T follicular helper cell (primary cell): ENCODE measurements around the gene CTNNA1.
"Not testable (repeated sequence)": the region's sequence is repeated elsewhere in the genome, so short reads cannot be mapped to it uniquely, and the experiment has no call there.

Source experiments
- DNase-seq: peaks from one replicate; pipeline ENCODE4 v3.0.0-alpha.2; 2020; ENCODE audit warnings: low read depth

CTNNA1 gene

DNA sequence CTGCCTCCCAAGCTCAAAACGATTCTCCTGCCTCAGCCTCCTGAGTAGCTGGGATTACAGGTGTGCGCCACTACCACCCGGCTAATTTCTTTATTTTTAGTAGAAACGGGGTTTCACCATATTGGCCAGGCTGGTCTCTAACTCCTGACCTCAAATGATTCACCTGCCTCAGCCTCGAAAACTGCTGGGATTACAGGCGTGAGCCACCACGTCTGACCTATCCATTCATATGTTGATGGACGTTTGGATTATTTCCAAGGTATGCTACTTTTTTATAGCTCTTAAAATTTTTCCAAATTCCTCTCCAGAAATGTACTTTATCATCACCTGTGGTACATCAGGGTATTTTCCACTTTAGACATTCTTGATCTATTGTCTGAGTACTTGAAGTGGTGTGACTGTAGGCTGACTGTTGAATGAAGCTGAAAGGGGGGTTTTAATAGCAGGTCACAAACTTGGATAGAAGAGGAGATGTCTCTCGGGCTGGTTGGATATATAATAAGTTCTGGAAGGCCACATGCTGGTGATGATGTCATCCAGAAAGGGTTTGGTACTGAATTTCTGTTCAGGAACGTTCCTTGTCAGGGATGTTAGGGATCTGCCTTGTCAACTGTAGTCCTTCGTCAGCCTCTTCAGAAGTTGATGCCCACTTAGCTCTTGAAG lies 7.4 kb downstream of the CTNNA1 start:
- no peak for DNase-seq

DNA sequence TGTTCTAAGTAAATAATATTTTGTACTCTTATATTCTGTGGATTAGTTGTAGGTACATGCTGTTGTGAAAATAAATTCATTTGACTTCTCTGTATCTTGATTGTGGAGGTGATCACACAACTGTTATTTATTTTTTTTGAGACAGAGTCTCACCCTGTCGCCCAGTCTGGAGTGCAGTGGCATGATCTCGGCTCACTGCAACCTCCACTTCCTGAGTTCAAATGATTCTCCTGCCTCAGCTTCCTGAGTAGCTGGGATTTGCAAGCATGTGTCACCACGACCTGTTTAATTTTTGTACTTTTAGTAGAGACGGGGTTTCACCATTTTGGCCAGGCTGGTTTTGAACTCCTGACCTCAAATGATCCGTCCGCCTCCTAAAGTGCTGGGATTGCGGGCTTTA lies 7.9 kb downstream of the CTNNA1 start:
- DNase-seq, result not testable (repeated sequence)

DNA sequence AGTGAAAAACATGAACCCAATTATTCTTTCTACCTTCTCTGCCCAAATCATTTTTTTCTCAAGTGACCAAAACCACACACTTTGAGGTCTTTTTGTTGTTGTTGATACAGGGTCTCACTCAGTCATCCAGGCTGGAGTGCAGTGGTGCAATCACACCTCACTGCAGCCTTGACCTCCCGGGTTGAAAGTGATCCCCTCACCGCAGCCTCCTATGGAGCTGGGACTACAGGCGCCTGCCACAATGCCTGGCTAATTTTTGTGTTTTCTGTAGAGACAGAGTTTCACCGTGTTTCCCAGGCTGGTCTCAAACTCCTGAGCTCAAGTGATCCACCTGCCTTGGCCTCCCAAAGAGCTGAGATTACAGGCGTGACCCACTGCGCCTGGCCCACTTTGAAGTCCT lies 8.4 kb downstream of the CTNNA1 start:
- not testable (repeated sequence) for DNase-seq

DNA sequence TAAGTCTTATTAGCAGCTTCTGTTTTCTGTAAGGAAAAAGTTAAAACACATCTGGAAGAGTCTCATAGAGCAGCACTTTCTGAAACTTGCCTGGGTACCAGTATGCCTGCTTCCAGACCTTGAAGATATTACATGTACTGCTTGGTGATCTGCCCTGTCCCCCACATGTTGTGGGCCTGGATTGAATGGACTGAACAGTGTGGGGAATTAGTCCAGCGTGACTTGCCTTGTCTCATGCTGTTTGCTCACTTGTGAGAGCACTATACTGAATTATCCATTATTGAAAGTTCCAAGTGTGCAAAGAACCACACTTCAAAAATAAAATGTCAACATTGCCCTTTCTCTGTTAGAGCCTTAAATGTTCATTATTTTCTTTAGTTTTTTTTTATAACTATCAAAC lies 8.9 kb downstream of the CTNNA1 start:
- no peak for DNase-seq

DNA sequence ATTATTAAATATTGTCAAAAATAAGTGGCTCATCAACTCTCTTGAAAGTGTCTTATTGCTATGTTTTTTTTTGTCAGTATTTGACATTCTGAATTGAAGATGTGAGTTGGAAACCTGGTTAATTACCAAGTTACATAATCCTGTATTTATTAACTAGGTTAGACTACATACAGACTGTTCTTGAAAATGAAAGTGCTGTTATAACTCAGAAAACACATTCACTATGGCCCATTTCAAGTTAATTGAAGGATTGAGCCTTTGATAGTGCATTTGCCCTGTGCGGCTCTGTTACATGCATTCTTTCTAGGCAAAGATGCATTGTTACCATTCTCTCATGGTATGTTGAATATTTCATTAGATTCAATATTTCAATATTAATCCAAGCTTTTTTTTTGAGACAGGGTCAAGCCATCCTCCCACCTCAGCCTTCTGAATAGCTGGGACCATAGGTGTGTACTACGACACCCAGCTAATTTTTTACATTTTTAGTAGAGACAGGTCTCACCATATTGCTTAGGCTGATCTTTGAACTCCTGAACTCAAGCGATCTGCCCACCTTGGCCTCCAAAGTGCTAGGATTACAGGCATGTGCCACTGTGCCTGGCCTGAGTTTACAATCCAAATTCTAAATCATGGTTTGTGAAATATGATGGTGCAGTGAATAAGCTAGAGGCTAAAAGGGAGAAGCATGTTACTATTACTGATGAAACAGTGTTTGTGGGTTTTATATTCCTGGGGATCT lies 10.0 kb downstream of the CTNNA1 start:
- no peak for DNase-seq

DNA sequence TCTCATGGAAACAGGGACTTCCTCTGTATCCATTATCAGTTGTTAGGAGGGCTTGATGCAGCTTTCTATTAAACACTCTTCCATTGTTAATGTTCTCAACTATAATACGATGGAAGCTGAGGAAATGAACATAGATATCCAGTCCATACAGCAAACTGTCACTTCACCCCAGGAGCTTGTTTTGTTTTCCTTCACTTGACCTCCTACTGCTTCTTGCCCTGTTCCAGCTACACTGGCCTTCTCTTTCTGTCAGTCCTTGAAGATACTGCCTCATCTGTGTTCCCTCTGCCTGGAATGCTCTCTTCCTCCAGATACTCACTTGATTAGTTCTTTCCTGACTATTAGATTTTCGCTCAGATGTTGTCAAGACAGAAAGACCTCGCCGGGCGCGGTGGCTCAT lies 17.1 kb downstream of the CTNNA1 start:
- DNase-seq, result no peak

DNA sequence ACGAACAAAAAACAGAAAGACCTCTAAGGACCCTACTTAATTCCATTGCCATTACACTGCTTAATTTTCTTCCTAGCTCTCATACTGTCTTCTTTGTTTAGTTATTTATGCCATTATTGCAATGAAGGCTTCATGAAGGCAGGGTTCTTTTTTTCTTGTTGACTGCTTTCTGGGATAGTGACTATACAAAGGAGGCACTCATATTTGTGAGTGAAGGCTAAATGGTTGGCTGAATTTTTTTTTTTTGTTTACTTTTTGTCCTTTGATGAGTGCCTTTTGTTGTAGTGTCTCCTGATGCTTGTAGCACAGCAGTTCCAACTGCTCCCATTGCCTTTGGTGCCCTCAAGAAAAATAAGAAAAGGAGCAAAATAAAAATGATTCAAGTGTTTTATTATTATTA lies 17.8 kb downstream of the CTNNA1 start:
- DNase-seq, result no peak

DNA sequence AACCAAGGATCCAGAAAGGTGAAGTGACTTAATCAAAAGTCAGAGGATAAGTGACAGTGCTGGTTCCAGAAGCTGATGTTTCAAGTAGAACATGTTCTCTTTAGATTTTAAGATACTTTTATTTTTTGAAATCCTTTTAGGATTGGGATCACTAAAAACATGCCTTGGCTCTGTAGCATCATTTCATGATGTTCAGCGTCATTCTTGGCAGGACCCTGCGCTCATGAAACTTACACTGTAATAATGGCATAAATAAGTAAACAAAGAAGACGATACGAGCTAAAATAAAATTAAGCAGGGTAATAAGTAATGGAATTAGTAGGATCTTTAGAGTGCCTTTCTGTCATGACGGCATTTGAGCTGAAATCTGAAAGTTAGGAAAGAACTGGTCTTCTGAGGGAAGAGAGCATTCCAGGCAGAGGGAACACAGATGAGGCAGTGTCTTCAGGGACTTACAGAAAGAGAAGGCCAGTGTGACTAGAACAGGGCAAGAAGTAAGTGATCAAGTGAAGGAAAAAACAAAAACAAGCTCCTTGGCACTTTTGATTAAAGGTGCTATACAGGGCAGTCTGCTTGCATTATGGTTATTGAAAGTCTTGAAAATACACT lies 19.9 kb downstream of the CTNNA1 start:
- no peak for DNase-seq

DNA sequence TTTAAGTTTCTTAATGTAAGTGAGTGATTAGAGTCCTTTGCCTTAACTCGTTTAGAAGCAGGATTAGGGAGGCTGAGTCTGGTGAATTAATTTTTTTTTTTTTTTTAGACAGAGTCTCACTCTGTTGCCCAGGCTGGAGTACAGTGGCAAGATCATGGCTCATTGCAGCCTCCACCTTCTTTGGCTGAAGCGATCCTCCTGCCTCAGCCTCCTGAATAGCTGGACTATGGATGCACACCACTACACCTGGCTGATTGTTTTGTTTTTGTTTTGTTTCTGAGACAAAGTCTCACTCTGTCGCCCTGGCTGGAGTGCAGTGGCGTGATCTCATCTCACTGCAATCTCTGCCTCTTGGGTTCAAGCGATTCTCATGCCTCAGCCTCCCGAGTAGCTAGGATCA lies 20.4 kb downstream of the CTNNA1 start:
- not testable (repeated sequence) for DNase-seq

DNA sequence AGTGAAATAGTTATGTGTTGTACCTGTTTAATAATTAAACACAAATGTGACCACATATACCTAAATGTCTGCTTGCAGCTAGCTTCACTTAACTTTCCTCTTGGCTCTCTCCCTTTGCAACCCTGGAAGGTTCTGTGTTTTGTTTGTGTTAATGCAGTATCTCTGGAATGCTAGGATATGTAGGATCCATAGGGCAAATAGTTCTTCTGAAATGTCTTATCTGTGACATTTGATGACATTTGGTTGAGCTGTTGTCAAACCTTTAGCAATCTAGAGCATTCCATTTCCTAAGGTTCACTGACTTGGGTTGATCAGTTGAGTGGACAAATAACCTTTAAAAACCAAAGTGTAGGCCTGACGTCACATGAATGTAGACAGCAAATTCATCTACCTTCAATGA lies 21.8 kb downstream of the CTNNA1 start:
- no peak for DNase-seq

DNA sequence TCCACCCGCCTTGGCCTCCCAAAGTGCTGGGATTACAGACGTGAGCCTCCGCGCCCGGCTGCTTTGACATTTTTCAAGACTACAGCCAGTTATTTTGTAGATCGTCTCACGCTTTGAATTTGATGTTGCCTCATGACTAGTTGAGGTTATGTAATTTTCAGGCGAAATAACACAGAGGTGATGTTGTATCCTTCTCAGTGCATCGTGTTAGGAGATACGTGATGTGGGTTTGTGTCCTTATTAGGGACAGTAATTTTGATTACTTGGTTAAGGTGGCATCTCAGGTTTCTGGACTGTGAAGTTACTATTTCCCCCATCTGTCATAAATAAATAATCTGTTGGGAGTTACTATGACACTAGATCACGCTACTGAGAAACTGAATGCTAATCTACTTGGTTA lies 25.0 kb downstream of the CTNNA1 start:
- DNase-seq, result no peak

DNA sequence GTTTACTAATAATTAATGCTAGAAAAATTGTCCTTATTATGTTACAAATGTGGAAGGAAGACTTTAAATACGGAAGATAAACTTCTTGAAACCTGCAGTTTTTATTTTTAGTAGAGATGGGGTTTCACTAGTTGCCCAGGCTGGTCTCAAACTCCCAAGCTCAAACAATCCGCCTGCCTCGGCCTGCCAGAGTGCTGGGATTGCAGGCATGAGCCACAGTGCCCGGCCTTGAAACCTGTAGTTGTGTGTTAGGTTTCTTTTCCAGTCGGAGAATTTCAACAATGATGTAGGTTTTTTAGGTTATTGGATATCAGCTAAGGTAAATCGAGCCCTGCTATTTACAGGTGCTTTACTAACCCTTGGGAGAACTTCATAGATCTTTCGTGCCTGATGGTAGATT lies 30.8 kb downstream of the CTNNA1 start:
- DNase-seq, result no peak

DNA sequence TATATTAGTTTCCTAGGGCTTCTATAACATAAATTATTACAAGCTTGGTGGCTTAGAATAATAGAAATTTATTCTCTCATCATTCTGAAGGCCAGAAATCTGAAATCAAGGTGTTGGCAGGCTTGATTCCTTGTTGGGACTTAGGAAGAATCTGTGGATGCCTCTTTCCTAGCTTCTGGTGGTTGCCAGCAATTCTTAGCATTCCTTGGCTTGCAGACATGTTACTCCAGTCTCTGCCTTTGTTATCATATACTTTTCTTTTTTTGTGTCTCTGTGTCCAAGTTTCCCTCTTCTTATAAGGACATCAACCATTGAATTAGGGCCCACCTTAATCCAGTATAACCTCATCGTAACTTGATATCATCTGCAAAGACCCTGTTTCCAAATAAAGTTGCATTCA lies 31.4 kb downstream of the CTNNA1 start:
- DNase-seq, result no peak

DNA sequence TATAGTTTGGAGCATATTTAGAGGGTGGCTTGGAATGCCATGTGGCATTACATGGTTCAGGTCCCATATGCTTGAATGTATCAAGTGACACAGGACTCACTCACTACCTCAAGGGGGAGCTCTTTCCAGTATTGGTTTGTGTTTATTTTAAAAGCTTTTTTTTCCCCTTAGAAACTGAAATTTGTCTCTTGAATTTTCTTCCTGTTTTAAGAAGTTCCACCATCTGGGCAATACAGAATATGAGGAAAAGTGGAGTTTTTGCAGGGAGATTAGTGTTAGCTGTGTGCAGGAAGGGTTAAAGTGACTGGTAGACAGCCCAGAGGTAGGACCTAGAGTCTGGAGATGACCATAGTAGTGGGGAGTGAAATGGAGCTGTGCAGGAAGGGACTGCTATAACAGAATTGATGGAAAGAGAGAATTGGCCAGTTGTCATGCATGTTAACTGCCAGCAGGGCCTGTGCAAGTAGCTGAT lies 36.6 kb downstream of the CTNNA1 start:
- no peak for DNase-seq

DNA sequence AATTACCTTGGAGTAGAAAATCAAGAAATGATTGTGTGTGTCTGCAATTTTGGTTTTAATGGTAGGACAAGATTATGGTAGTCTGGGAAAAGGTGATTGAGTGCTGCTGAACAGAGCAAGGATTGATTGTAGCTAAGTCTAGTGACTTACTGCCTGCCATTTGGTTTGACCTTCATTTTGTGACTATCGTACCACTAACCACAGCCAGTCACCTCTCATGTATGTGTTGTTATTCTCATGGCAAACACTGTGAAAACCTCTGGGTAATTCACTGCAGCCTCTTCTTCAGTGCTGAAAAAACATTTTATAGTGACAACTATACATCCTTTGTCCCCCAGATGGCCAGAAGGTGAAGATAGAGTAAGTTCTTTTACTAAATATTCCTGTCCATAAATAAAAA lies 37.5 kb downstream of the CTNNA1 start:
- no peak for DNase-seq

DNA sequence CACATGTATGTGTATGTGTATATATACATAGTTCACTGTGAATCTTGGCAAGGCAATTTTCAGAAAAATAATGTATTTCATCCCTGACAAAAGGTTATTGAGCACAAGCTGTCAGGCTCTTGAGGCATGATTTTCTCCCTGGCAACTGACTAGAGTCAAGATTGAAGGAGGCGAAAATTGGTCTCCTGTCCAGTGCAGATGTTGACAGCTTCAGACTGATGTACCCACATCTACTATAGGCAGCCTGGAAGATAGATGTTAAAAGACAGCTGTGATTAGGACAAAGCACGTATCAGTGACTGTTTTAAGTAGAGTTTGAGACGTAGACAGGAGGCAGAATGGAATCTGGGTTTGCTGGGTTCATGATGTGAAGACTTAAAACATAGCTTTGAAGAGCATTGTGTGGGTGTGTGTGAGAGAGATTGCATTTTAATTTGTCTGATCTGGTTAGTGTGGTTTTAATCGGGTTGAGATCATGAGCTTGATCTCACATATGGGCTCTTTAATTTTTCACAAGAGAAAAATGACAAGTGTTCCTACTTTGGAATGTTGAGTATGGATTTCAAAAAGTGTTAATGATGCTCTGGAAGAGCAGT lies 39.1 kb downstream of the CTNNA1 start:
- no peak for DNase-seq

DNA sequence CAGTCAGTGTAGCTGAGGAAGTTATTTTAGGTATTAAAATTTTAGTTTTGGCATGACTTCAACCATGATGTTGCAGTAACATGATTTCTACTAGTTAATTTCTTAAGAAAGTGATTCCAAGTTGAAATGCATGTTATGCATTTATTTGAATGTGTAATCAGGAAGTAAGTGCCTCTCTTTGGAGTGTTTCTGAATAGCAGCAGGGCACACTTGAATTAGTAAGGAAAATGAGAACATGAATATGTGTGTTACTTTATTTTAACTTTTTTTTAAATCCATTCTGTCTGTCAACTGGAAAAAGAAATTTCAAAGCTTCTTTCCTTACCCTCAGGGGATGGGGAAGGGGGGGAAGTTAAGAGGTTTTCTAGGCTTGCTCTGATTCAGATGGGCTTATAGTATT lies 40.4 kb downstream of the CTNNA1 start:
- DNase-seq, result no peak

DNA sequence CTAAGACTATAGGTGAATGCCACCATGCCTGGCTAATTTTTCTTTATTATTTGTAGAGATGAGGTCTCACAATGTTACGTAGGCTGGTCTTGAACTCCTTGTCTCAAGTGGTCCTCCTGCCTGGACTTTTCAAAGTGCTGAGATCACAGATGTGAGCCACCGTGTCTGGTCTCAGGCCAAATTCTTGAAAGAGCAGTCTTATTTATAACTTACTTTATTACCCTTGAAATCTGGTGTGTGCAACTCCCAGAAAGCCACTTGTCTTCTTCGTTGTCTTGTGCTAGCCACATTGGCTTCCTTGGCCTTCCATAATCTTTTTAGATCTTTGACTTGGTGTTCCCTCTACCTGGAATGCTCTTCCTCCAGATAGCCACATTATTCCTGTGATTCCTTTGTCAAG lies 50.1 kb downstream of the CTNNA1 start:
- DNase-seq, result no peak

DNA sequence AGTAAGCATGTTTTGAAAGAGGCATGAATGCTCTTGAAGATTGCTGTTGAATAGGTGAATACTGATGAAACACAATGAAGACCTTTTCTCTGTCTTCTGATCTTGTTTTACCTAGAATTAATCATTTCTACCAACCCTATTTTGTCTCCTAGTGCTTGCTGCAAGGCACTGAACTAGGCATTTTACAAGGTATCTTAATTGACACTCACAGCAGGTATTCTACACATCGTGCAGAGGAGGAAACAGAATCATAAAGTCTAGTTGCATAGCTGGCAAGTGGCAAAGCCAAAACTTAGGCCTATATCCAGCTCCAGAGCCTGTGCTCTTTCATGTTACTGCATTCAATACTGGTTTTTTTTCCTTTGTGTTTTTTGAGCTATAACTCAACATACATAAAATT lies 50.7 kb downstream of the CTNNA1 start:
- no peak for DNase-seq

DNA sequence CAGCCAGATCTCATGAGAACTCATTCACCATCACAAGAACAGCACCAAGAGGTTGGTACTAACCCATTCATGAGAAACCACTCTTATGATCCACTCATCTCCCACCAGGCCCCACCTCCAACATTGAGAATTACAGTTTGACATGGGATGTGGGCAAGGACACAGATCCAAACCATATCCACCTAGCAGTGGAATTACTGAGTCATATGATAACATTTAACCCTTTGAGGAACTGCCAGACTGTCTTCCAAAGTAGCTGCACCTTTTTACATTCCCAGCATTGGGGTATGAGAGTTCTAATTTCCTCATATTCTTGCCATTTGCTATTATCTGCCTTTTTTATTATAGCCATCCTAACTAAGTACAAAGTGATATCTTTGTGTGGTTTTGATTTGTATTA lies 51.9 kb downstream of the CTNNA1 start:
- DNase-seq, result no peak

DNA sequence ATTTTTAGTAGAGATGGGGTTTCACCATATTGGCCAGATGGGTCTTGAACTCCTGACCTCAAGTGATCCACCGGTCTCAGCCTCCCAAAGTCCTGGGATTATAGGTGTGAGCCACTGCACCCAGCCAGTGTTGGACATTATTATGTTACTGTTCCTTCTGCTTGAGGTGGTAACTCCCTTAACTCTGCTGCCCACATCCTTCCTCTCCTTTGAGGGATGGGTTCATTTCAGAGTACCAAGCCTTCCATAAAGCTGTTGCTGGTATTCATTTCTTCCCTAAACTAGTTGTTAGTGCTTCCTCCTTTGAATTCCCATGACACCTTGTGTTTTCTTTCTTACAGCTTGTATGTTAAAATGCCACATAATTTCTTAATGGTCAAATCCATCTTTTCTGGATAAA lies 54.0 kb downstream of the CTNNA1 start:
- no peak for DNase-seq

DNA sequence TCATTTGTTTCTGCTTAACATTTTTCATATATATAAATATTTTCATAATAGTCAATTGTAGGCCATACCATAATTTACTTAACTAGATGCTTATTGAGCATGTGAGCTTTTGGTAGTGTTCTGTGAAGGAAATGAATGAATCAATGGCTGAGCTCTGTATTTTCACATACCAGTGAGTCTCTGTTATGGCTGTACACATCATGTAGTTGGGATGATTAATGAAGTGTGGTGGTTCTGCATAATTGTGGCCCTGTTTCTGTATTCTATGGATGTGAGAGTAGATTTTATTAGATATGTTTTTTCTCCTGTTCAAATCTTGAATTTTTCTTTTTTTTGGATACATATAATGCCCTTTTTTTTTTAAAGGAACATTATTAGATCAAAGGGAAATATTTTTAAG lies 56.2 kb downstream of the CTNNA1 start:
- no peak for DNase-seq

DNA sequence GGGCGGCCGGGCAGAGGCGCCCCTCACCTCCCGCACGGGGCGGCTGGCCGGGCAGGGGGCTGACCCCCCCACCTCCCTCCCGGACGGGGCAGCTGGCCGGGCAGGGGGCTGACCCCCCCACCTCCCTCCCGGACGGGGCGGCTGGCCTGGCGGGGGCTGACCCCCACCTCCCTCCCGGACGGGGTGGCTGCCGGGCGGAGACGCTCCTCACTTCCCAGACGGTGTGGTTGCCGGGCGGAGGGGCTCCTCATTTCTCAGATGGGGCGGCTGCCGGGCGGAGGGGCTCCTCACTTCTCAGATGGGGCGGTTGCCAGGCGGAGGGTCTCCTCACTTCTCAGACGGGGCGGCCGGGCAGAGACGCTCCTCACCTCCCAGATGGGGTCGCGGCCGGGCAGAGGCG lies 57.6 kb downstream of the CTNNA1 start:
- DNase-seq, result not testable (repeated sequence)
